Trophoblast cell (in vitro differentiated cells and primary cell): Measurements from ENCODE around the gene PGM1.

Experiments used
- DNase-seq, 2 donors: peaks; one replicate each; pipeline ENCODE4 v3.0.0-alpha.2; 2016
- H2AFZ ChIP-seq: 2 replicates; pipeline ENCODE4 v1.6.1; 2013; ENCODE audit warnings: low read length, moderate library complexity, mild to moderate bottlenecking; ENCODE audit not compliant: insufficient read depth, poor library complexity
- H2AK5ac ChIP-seq: 2 replicates; pipeline ENCODE4 v1.6.1; 2013; ENCODE audit warnings: mild to moderate bottlenecking, low read length
- H2BK120ac ChIP-seq: 2 replicates; pipeline ENCODE4 v1.6.1; 2013; ENCODE audit warnings: low read length, mild to moderate bottlenecking, moderate library complexity; ENCODE audit not compliant: insufficient read depth, poor library complexity
- H2BK12ac ChIP-seq: 2 replicates; pipeline ENCODE4 v1.6.1; 2013; ENCODE audit warnings: mild to moderate bottlenecking, low read length, moderate library complexity
- H2BK5ac ChIP-seq: 2 replicates; pipeline ENCODE4 v1.6.1; 2013; ENCODE audit warnings: low read length, low read depth, moderate library complexity, mild to moderate bottlenecking; ENCODE audit not compliant: poor library complexity
- H3K14ac ChIP-seq: 2 replicates; pipeline ENCODE4 v1.6.1; 2013; ENCODE audit warnings: mild to moderate bottlenecking, low read length
- H3K18ac ChIP-seq: 2 replicates; pipeline ENCODE4 v1.6.1; 2013; ENCODE audit warnings: mild to moderate bottlenecking, low read length
- H3K23ac ChIP-seq: 2 replicates; pipeline ENCODE4 v1.6.1; 2013; ENCODE audit warnings: low read length
- H3K27ac ChIP-seq: 2 replicates; pipeline ENCODE4 v1.5.1; 2013; ENCODE audit warnings: low read depth, mild to moderate bottlenecking, inconsistent platforms, low read length, moderate library complexity
- H3K27me3 ChIP-seq: 2 replicates; pipeline ENCODE4 v1.6.1; 2013; ENCODE audit warnings: inconsistent platforms, mild to moderate bottlenecking, low read length, moderate library complexity; ENCODE audit not compliant: insufficient read depth
- H3K36me3 ChIP-seq, 2 experiments: 1 replicate in 1 of 2; 2 replicates in 1 of 2; pipeline ENCODE4 v1.6.1; 2013; ENCODE audit warnings: low read length in 2 of 2, mild to moderate bottlenecking in 2 of 2, moderate library complexity in 1 of 2; ENCODE audit not compliant: insufficient read depth in 2 of 2, control insufficient read depth in 1 of 2
- H3K4ac ChIP-seq: 2 replicates; pipeline ENCODE4 v1.6.1; 2013; ENCODE audit warnings: low read depth, mild to moderate bottlenecking, low read length, moderate library complexity
- H3K4me1 ChIP-seq, 2 experiments: 1 replicate in 1 of 2; 2 replicates in 1 of 2; pipeline ENCODE4 v1.6.1; 2013; ENCODE audit warnings: low read length in 2 of 2, mild to moderate bottlenecking in 2 of 2, moderate library complexity in 1 of 2; ENCODE audit not compliant: insufficient read depth in 2 of 2, control insufficient read depth in 1 of 2
- H3K4me2 ChIP-seq: 2 replicates; pipeline ENCODE4 v1.6.1; 2013; ENCODE audit warnings: inconsistent platforms, mild to moderate bottlenecking, low read length, moderate library complexity
- H3K4me3 ChIP-seq: 2 replicates; pipeline ENCODE4 v1.5.1; 2013; ENCODE audit warnings: mild to moderate bottlenecking, low read depth, low read length, inconsistent platforms
- H3K79me1 ChIP-seq: one replicate; pipeline ENCODE4 v1.6.1; 2013; ENCODE audit warnings: low read length
- H3K79me2 ChIP-seq: 2 replicates; pipeline ENCODE4 v1.6.1; 2013; ENCODE audit warnings: low read length, mild to moderate bottlenecking; ENCODE audit not compliant: control insufficient read depth, insufficient read depth, poor library complexity
- H3K9ac ChIP-seq: 2 replicates; pipeline ENCODE4 v1.6.1; 2013; ENCODE audit warnings: mild to moderate bottlenecking, low read length
- H3K9me3 ChIP-seq: 2 replicates; pipeline ENCODE4 v1.6.1; 2013; ENCODE audit warnings: low read depth, mild to moderate bottlenecking, control low read depth, inconsistent platforms, low read length; ENCODE audit not compliant: insufficient read depth
- H4K12ac ChIP-seq: 2 replicates; pipeline ENCODE4 v1.6.1; 2013; ENCODE audit warnings: low read depth, mild to moderate bottlenecking, low read length, moderate library complexity
- H4K8ac ChIP-seq: 2 replicates; pipeline ENCODE4 v1.6.1; 2013; ENCODE audit warnings: low read depth, mild to moderate bottlenecking, low read length, moderate library complexity
- H4K91ac ChIP-seq: one replicate; pipeline ENCODE4 v1.6.1; 2013; ENCODE audit warnings: low read depth, mild to moderate bottlenecking, low read length, moderate library complexity
- WGBS: extraction: QIAGEN DNeasy Blood & Tissue Kit; methylation state at CpG from one replicate; pipeline ENCODE4 v1.1.7; 2013; ENCODE audit warnings: missing lambda C conversion rate; ENCODE audit not compliant: insufficient read length, insufficient coverage; ENCODE audit errors: extremely low coverage; 5-methylcytosine and 5-hydroxymethylcytosine counted together

Gene PGM1

DNA sequence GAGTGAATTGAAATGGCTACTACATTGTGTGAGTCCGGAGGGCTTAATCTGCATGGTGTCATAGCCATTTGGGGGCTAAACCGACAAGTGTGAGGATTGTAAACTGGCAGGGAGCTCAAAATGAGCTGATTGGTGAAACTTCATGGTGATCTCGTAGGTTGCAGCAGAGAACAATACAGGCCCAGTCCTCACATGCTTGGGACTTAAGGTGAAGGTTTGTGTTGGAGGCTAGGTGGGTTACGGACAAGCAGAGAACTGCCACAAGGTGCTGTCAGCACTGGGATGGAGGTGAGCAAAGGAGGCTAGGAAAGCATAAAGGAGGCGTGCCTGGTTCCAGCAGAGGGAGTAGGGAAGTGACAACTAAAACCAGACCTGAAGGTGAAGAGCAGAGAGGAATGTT, 9.4 kb downstream of the PGM1 start:
- H3K23ac ChIP-seq, result no peak overlapping the region
- no peak overlapping the region for H3K9ac ChIP-seq
- H3K14ac ChIP-seq, result no peak overlapping the region
- H3K36me3 ChIP-seq, result no peaks in the 10 kb centered on the region
- no peak for DNase-seq
- H2BK12ac ChIP-seq, result no peak overlapping the region
- no CpG with 5 or more reads among the region's 5 CpGs for WGBS
- no peak overlapping the region for H4K12ac ChIP-seq
- H3K27me3 ChIP-seq, result no peaks in the 10 kb centered on the region
- no peaks in the 10 kb centered on the region for H3K79me1 ChIP-seq
- no peak overlapping the region for H3K4me2 ChIP-seq
- H3K27ac ChIP-seq, result no peak overlapping the region
- H2AK5ac ChIP-seq, result no peak overlapping the region
- H2BK120ac ChIP-seq, result no peak overlapping the region
- H3K79me2 ChIP-seq, result no peaks in the 10 kb centered on the region
- H3K4ac ChIP-seq, result no peak overlapping the region
- H4K8ac ChIP-seq, result no peak overlapping the region
- H3K9me3 ChIP-seq, result no peaks in the 10 kb centered on the region
- H3K4me1 ChIP-seq, result no peaks in the 10 kb centered on the region
- H4K91ac ChIP-seq, result no peak overlapping the region
- H3K18ac ChIP-seq, result no peak overlapping the region
- H2BK5ac ChIP-seq, result no peak overlapping the region
- H2AFZ ChIP-seq, result no peak overlapping the region
- no peak overlapping the region for H3K4me3 ChIP-seq

DNA sequence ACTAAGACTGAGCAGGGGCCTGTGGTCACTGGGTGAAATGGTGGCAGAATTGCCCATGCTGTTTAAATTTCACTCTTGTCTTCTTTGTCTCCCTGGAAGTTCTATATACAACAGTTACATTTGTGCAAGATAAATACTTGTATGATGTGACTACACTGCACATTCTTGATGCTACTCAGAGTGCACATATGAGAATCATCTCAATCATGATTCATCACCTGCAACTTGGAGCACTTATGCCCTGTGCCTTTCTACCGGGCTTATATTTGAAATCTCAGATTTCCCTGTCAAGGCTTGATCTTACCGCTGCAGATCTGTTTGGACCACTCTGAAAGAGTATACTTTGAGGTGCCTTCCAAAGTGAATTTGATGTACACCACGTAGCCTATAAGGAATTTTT, 10.6 kb downstream of the PGM1 start:
- Histone ChIP-seq H3K18ac (no peak overlapping the region), H3K9me3 (no peaks in the 10 kb centered on the region), H3K4me1 (no peaks in the 10 kb centered on the region), H4K8ac (no peak overlapping the region), H3K4ac (no peak overlapping the region), H3K27me3 (no peaks in the 10 kb centered on the region), H3K9ac (no peak overlapping the region), H4K91ac (no peak overlapping the region), H3K4me3 (no peak overlapping the region), H3K23ac (no peak overlapping the region), H3K4me2 (no peak overlapping the region), H3K79me2 (no peaks in the 10 kb centered on the region), H2BK12ac (no peak overlapping the region), H2BK120ac (no peak overlapping the region), H2AFZ (no peak overlapping the region), H3K14ac (no peak overlapping the region), H3K36me3 (no peaks in the 10 kb centered on the region), H3K79me1 (no peaks in the 10 kb centered on the region), H3K27ac (no peak overlapping the region), H4K12ac (no peak overlapping the region), H2BK5ac (no peak overlapping the region), H2AK5ac (no peak overlapping the region)
- DNase-seq, result no peak
- no CpG with 5 or more reads among the region's 3 CpGs for WGBS

DNA sequence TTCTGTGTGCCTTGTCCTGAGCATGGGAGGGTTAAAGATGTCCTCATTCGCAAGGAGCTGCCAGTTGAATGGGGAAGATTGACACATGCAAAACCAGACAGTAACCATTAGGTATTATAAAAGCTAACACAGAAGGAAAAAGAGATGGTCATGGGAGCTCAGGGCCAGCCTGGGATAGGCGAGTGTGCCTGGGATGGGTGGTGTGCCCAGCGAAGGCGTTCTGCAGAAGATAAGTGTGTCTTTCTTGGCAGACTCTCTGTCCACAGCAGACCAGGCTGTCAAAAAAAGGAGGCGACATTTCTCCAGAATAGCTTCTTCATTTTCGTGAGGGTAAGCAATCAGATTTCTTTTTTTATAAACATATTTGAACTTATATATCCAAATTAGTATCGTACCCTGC, 14.1 kb downstream of the PGM1 start:
- Histone ChIP-seq H3K14ac (no peak overlapping the region), H2BK12ac (no peak overlapping the region), H3K27ac (no peak overlapping the region), H3K9me3 (no peaks in the 10 kb centered on the region), H3K9ac (no peak overlapping the region), H3K4me3 (no peak overlapping the region), H2BK5ac (no peak overlapping the region), H2AK5ac (no peak overlapping the region), H4K8ac (no peak overlapping the region), H3K4me1 (peaks cover 2 to 5% of the 10 kb centered on the region in 2 experiments), H3K27me3 (no peaks in the 10 kb centered on the region), H3K79me1 (peaks cover 2% of the 10 kb centered on the region), H3K4ac (no peak overlapping the region), H4K12ac (no peak overlapping the region), H3K79me2 (no peaks in the 10 kb centered on the region), H2AFZ (no peak overlapping the region), H3K4me2 (no peak overlapping the region), H4K91ac (no peak overlapping the region), H2BK120ac (no peak overlapping the region), H3K18ac (no peak overlapping the region), H3K23ac (no peak overlapping the region), H3K36me3 (no peaks in the 10 kb centered on the region)
- no peak for DNase-seq
- WGBS, result no CpG with 5 or more reads among the region's 7 CpGs

GRCh38 chr1:63611231-63611630, 18.0 kb downstream of the PGM1 start:
- peaks cover 4 to 16% of the 10 kb centered on the region in 2 experiments for H3K4me1 ChIP-seq
- H2AFZ ChIP-seq, result no peak overlapping the region
- H3K27me3 ChIP-seq, result no peaks in the 10 kb centered on the region
- H3K14ac ChIP-seq, result peak overlapping the region; percentile 47
- H3K27ac ChIP-seq, result peak overlapping the region; percentile 74
- peaks cover 7% of the 10 kb centered on the region for H3K79me1 ChIP-seq
- H3K9me3 ChIP-seq, result no peaks in the 10 kb centered on the region
- no peaks in the 10 kb centered on the region for H3K36me3 ChIP-seq
- H4K91ac ChIP-seq, result peak overlapping the region; percentile 63
- DNase-seq, result peak; percentile 69 to 77
- H3K4me2 ChIP-seq, result no peak overlapping the region
- WGBS, result no CpG with 5 or more reads among the region's 3 CpGs
- no peak overlapping the region for H4K12ac ChIP-seq
- H2BK5ac ChIP-seq, result peak overlapping the region; percentile 81
- peak overlapping the region; percentile 51 for H2BK12ac ChIP-seq
- H3K79me2 ChIP-seq, result no peaks in the 10 kb centered on the region
- no peak overlapping the region for H4K8ac ChIP-seq
- H2AK5ac ChIP-seq, result no peak overlapping the region
- H3K9ac ChIP-seq, result no peak overlapping the region
- H3K23ac ChIP-seq, result no peak overlapping the region
- no peak overlapping the region for H3K4me3 ChIP-seq
- peak overlapping the region; percentile 73 for H3K18ac ChIP-seq
- H3K4ac ChIP-seq, result no peak overlapping the region
- H2BK120ac ChIP-seq, result peak overlapping the region; percentile 81
